Vagina (tissue), 2 donors: Measurements from ENCODE around the gene POLR1D. TPM values are rescaled to one million over a fixed set of nuclear protein-coding genes. Genes with fewer than 3 reads are reported as not detected.

Source experiments
- DNase-seq, 2 donors: peaks; one replicate each; pipeline ENCODE4 v3.0.0-alpha.2; 2017; ENCODE audit errors: extremely low spot score in 2 of 2
- H3K27ac ChIP-seq: fragments of 200-600 bp; sonication (generic); one replicate; pipeline ENCODE4 v1.5.1; 2019
- H3K27me3 ChIP-seq: fragments of 200-600 bp; sonication (generic); one replicate; pipeline ENCODE4 v1.5.1; 2019
- H3K36me3 ChIP-seq, 2 donors: fragments of 200-600 bp; sonication (generic); one replicate each; pipeline ENCODE4 v1.5.1; 2017 to 2019
- H3K4me1 ChIP-seq: fragments of 200-600 bp; sonication (generic); one replicate; pipeline ENCODE4 v1.5.1; 2019
- H3K4me3 ChIP-seq, 2 donors: fragments of 200-600 bp; sonication (generic); 1 replicate in 1 of 2; 2 replicates in 1 of 2; pipeline ENCODE4 v1.5.1; 2016 to 2019
- H3K9me3 ChIP-seq: fragments of 200-600 bp; sonication (generic); one replicate; pipeline ENCODE4 v1.5.1; 2019
- CTCF ChIP-seq, 3 experiments: fragments of 450-650 bp in 2 of 3; fragments of 200-600 bp in 1 of 3; sonication (generic) in 1 of 3; IDR thresholded peaks; one replicate each; pipeline ENCODE4 v1.5.1; 2017 to 2019; ENCODE audit warnings: antibody characterized with exemption in 3 of 3, mild to moderate bottlenecking in 2 of 3, moderate library complexity in 2 of 3
- POLR2A ChIP-seq, 2 donors: fragments of 450-650 bp; IDR thresholded peaks; one replicate each; pipeline ENCODE4 v1.6.1; 2017; ENCODE audit warnings: antibody characterized with exemption in 2 of 2, mild to moderate bottlenecking in 2 of 2, moderate library complexity in 2 of 2
- POLR2AphosphoS5 ChIP-seq, 2 donors: sonication (generic); formaldehyde crosslinking; IDR thresholded peaks; one replicate each; pipeline ENCODE4 v1.9.0; 2017; ENCODE audit warnings: antibody characterized with exemption in 2 of 2, mild to moderate bottlenecking in 2 of 2, low read depth in 1 of 2; ENCODE audit not compliant: insufficient read depth in 1 of 2
- intact Hi-C: fragments of 100-400 bp; cut with DNase I; formaldehyde crosslinking; loops from one replicate; pipeline ENCODE4 v1.15.1; 2023
- total RNA-seq: library from RNA; depleted of rRNA; stranded (reverse); fragments of >200 nt; gene quantifications from one replicate; pipeline ENCODE4 v1.2.3, GENCODE V29; 2016

POLR1D gene
- total RNA-seq, 1 donor from 2014 or later, result 74.2 TPM

GRCh38 chr13:27583645-27584044, 38.0 kb upstream of the POLR1D start:
- Histone ChIP-seq H3K27ac (no peak overlapping the region), H3K9me3 (no peaks in the 10 kb centered on the region), H3K4me3 (no peak overlapping the region), H3K27me3 (no peaks in the 10 kb centered on the region), H3K36me3 (no peaks in the 10 kb centered on the region), H3K4me1 (no peaks in the 10 kb centered on the region)
- DNase-seq, result no peak
- no peak for TF ChIP-seq CTCF (IDR thresholded peaks at IDR 0.05)
- TF ChIP-seq POLR2A (IDR thresholded peaks at IDR 0.05), result no peak
- intact Hi-C loops, result no loop called here

- intact Hi-C loops, result no loop called here
- TF ChIP-seq POLR2A (IDR thresholded peaks at IDR 0.05) (no peak), CTCF (IDR thresholded peaks at IDR 0.05) (no peak), POLR2AphosphoS5 (IDR thresholded peaks at IDR 0.05; ENCODE audit: insufficient read depth in 1 of 2, low read depth in 1 of 2) (no peak)
- Histone ChIP-seq H3K27me3 (no peaks in the 10 kb centered on the region), H3K27ac (no peak overlapping the region), H3K4me1 (no peaks in the 10 kb centered on the region), H3K4me3 (no peak overlapping the region), H3K9me3 (no peaks in the 10 kb centered on the region), H3K36me3 (no peaks in the 10 kb centered on the region)
- DNase-seq, result no peak
Measured at GRCh38 chr13:27587095-27587746, 34.5 kb upstream of the POLR1D start.

GRCh38 chr13:27588405-27588804, 33.3 kb upstream of the POLR1D start:
- intact Hi-C loops, result no loop called here
- H3K9me3 ChIP-seq, result no peaks in the 10 kb centered on the region
- DNase-seq, result no peak
- no peaks in the 10 kb centered on the region for H3K36me3 ChIP-seq
- H3K4me1 ChIP-seq, result no peaks in the 10 kb centered on the region
- no peak overlapping the region for H3K27ac ChIP-seq
- H3K27me3 ChIP-seq, result no peaks in the 10 kb centered on the region
- H3K4me3 ChIP-seq, result no peak overlapping the region
- TF ChIP-seq POLR2AphosphoS5 (IDR thresholded peaks at IDR 0.05; ENCODE audit: insufficient read depth in 1 of 2, low read depth in 1 of 2) (no peak), POLR2A (IDR thresholded peaks at IDR 0.05) (no peak), CTCF (IDR thresholded peaks at IDR 0.05) (no peak)

GRCh38 chr13:27592865-27593264, 28.8 kb upstream of the POLR1D start:
- Histone ChIP-seq H3K27ac (no peak overlapping the region), H3K36me3 (no peaks in the 10 kb centered on the region), H3K9me3 (no peaks in the 10 kb centered on the region), H3K4me3 (no peak overlapping the region), H3K27me3 (no peaks in the 10 kb centered on the region), H3K4me1 (no peaks in the 10 kb centered on the region)
- no peak for TF ChIP-seq POLR2A (IDR thresholded peaks at IDR 0.05)
- no peak for TF ChIP-seq POLR2AphosphoS5 (IDR thresholded peaks at IDR 0.05; ENCODE audit: insufficient read depth in 1 of 2, low read depth in 1 of 2)
- no peak for TF ChIP-seq CTCF (IDR thresholded peaks at IDR 0.05)
- intact Hi-C loops, result no loop called here
- no peak for DNase-seq

- intact Hi-C loops, result no loop called here
- no peak overlapping the region for H3K27ac ChIP-seq
- no peaks in the 10 kb centered on the region for H3K36me3 ChIP-seq
- H3K4me3 ChIP-seq, result no peak overlapping the region
- no peaks in the 10 kb centered on the region for H3K4me1 ChIP-seq
- TF ChIP-seq CTCF (IDR thresholded peaks at IDR 0.05) (no peak), POLR2AphosphoS5 (IDR thresholded peaks at IDR 0.05; ENCODE audit: insufficient read depth in 1 of 2, low read depth in 1 of 2) (no peak), POLR2A (IDR thresholded peaks at IDR 0.05) (no peak)
- no peaks in the 10 kb centered on the region for H3K9me3 ChIP-seq
- H3K27me3 ChIP-seq, result no peaks in the 10 kb centered on the region
- no peak for DNase-seq
Measured at GRCh38 chr13:27593267-27593666, 28.4 kb upstream of the POLR1D start.
